ENCODE results near the gene GALNT13. TPM values are rescaled to one million over a fixed set of nuclear protein-coding genes. Genes with fewer than 3 reads are reported as not detected.

Gene GALNT13
- total and polyA plus RNA-seq, 12 donors: 0.54 to 11.8 (median 3.1) TPM; not detected in 1

- TF ChIP-seq, protein P1, sequence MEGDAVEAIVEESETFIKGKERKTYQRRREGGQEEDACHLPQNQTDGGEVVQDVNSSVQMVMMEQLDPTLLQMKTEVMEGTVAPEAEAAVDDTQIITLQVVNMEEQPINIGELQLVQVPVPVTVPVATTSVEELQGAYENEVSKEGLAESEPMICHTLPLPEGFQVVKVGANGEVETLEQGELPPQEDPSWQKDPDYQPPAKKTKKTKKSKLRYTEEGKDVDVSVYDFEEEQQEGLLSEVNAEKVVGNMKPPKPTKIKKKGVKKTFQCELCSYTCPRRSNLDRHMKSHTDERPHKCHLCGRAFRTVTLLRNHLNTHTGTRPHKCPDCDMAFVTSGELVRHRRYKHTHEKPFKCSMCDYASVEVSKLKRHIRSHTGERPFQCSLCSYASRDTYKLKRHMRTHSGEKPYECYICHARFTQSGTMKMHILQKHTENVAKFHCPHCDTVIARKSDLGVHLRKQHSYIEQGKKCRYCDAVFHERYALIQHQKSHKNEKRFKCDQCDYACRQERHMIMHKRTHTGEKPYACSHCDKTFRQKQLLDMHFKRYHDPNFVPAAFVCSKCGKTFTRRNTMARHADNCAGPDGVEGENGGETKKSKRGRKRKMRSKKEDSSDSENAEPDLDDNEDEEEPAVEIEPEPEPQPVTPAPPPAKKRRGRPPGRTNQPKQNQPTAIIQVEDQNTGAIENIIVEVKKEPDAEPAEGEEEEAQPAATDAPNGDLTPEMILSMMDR (IDR thresholded peaks at IDR 0.05): no peak
- TF ChIP-seq POLR2A (IDR thresholded peaks at IDR 0.05): no peak
- Histone ChIP-seq H3K4me1 (replicated peaks in 1 of 2) (no peaks in the 10 kb centered on the region), H3K4me3 (no peak overlapping the region), H3K9me3 (replicated peaks in 1 of 3) (no peaks in the 10 kb centered on the region), H3K36me3 (replicated peaks in 1 of 2) (no peaks in the 10 kb centered on the region), H3K27ac (no peak overlapping the region), H3K27me3 (no peaks in the 10 kb centered on the region)
- DNase-seq: no peak
- intact Hi-C loops (cut with DNase I): no loop called here
- WGBS, 4 donors: 73 to 86% (median 74%) methylated on average over 3 of the region's 3 CpGs
These were observed 434.7 kb downstream of the GALNT13 start for GRCh38 chr2:154306266-154306970.

GRCh38 chr2:154307007-154307406, 435.3 kb downstream of the GALNT13 start:
- Histone ChIP-seq H3K36me3 (replicated peaks in 1 of 2) (no peaks in the 10 kb centered on the region), H3K27ac (no peak overlapping the region), H3K4me3 (no peak overlapping the region), H3K27me3 (no peaks in the 10 kb centered on the region), H3K9me3 (replicated peaks in 1 of 3) (no peaks in the 10 kb centered on the region), H3K4me1 (replicated peaks in 1 of 2) (no peaks in the 10 kb centered on the region)
- 29 to 52% (median 43%) methylated on average over 1 of the region's 1 CpG for WGBS, 4 donors
- DNase-seq: no peak
- intact Hi-C loops (cut with DNase I): no loop called here
- TF ChIP-seq POLR2A (IDR thresholded peaks at IDR 0.05): no peak
- TF ChIP-seq, protein P1 (IDR thresholded peaks at IDR 0.05): no peak

DNA sequence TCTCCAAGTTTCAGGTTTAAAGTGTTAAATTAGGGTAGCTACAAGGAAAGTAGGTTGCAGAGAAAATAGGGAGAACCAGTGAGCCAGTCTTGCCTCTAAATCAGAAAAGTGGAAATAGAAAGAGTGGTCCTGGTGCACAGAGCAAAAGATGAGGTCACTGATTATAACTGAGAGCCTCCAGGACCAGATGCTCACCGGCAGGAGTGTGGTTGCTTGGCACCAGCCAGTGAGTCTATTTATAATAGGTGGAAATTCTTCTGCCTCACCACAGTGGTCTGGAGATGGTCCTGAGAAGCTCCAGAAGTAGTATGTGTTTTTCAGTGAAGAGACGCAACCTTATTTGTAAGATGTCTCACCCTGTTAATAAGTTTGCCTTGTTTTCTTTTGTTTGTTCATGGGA, 452.9 kb downstream of the GALNT13 start:
- DNase-seq: peak in 1 of 7 donors; percentile 73

DNA sequence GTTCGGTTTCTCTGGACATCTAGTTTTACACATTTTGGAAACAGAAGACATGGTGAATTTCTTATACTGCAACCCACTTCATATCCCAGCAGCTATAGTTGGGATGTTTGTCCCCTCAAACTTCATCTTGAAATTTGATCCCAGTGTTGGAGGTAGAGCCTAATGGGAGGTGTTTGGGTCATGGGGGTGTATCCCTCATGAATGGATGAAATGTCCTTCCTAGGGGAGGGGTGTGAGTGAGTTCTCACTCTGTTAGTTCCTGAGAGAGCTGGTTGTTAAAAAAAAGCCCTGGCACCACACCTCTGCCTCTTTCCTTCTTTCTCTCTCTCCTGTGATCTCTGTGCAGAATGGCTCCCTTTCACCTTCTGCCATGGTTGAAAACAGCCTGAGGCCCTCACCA, 457.8 kb downstream of the GALNT13 start:
- Histone ChIP-seq H3K4me1 (replicated peaks in 1 of 2) (no peaks in the 10 kb centered on the region), H3K36me3 (replicated peaks in 1 of 2) (no peaks in the 10 kb centered on the region), H3K4me3 (no peak overlapping the region), H3K27me3 (no peaks in the 10 kb centered on the region), H3K27ac (no peak overlapping the region), H3K9me3 (replicated peaks in 1 of 3) (no peaks in the 10 kb centered on the region)
- DNase-seq: no peak
- intact Hi-C loops (cut with DNase I): no loop called here
- TF ChIP-seq, protein P1 (IDR thresholded peaks at IDR 0.05): no peak
- TF ChIP-seq POLR2A (IDR thresholded peaks at IDR 0.05): no peak
- WGBS, 4 donors: 85 to 97% (median 92%) methylated on average over 1 of the region's 1 CpG

More for the DNA sequence above, 452.9 kb downstream of the GALNT13 start:
- Histone ChIP-seq H3K4me1 (replicated peaks in 1 of 2) (no peaks in the 10 kb centered on the region), H3K4me3 (no peak overlapping the region), H3K27me3 (no peaks in the 10 kb centered on the region), H3K36me3 (replicated peaks in 1 of 2) (no peaks in the 10 kb centered on the region), H3K9me3 (replicated peaks in 1 of 3) (no peaks in the 10 kb centered on the region), H3K27ac (peak overlapping the region in 1 of 5 donors; percentile 17)
- TF ChIP-seq, protein P1 (IDR thresholded peaks at IDR 0.05): no peak
- no peak for TF ChIP-seq POLR2A (IDR thresholded peaks at IDR 0.05)
- 83 to 93% (median 90%) methylated on average over 2 of the region's 2 CpGs for WGBS, 4 donors
- intact Hi-C loops (cut with DNase I): no loop called here

All from adrenal gland (tissue), 12 donors.